OCI-LY7 (cell line): ENCODE measurements around the gene TEX44.

ENCODE experiments used
- CTCF ChIP-seq: fragments of 200-600 bp; sonication (generic); conservative IDR thresholded peaks from 2 replicates; pipeline ENCODE4 v1.5.1; 2014; ENCODE audit warnings: mild to moderate bottlenecking, antibody characterized with exemption, low read length, moderate library complexity, mixed read lengths
- EZH2phosphoT487 ChIP-seq: fragments of 200-600 bp; sonication (generic); IDR thresholded peaks from 2 replicates; pipeline ENCODE4 v1.6.1; 2018; ENCODE audit warnings: low read depth, borderline replicate concordance, mild to moderate bottlenecking, mixed run types, antibody characterized with exemption, low read length, moderate library complexity, mixed read lengths

GRCh38 chr2:231575612-231576256 is 16.9 kb upstream of the TEX44 start:
- TF ChIP-seq CTCF (no peak), EZH2phosphoT487 (no peak)
